K562 (cell line): Measurements from ENCODE around the gene TESK2. TPM values are rescaled to one million over a fixed set of nuclear protein-coding genes. Genes with fewer than 3 reads are reported as not detected.

Experiments
- ATAC-seq: fragments of 200-7000 bp; cut with Tn5 transposase; 3 replicates; pipeline ENCODE4 v1.9.1; 2020; ENCODE audit warnings: moderate library complexity
- BruUV-seq: library from RNA; stranded (reverse); fragments of 400-500 nt; replicated peaks from 2 replicates; lab custom pipeline; 2021; lab: Mats Ljungman, UMichigan
- CTCF ChIA-PET: fragments of 300-600 bp; formaldehyde crosslinking; extraction: SDS; loops from one replicate; lab custom pipeline; 2021; ENCODE audit warnings: low intra/inter-chr PET ratio; lab: Yijun Ruan, JAX
- POLR2A ChIA-PET: fragments of 300-600, 350-650 bp; sonication (Branson Sonifier 250); formaldehyde crosslinking; extraction: SDS; loops from one replicate; lab custom pipeline; 2021; ENCODE audit warnings: antibody characterized with exemption, inconsistent platforms; lab: Yijun Ruan, JAX
- DNase-seq, 4 experiments: peaks; one replicate each; pipeline versions ENCODE4 v3.0.0 to v3.0.0-alpha.2; 2011 to 2018; ENCODE audit warnings: low spot score in 3 of 4, mixed read lengths in 3 of 4; ENCODE audit errors: extremely low read depth in 1 of 4
- FAIRE-seq: peaks from 2 replicates; lab custom pipeline; 2011; peaks lifted over from hg19 to GRCh38; lab: Jason Lieb, UNC
- H2AFZ ChIP-seq: 2 replicates; pipeline ENCODE4 v1.6.0; 2011; ENCODE audit warnings: low read depth, low read length, control low read depth, inconsistent platforms
- H3K27ac ChIP-seq: fragments of 200-600 bp; 3 replicates; pipeline ENCODE4 v1.8.0; 2011; ENCODE audit warnings: low read depth, mild to moderate bottlenecking, control low read depth, inconsistent platforms, low read length, moderate library complexity, mixed read lengths; ENCODE audit errors: extremely low read depth
- H3K27me3 ChIP-seq, 2 experiments: fragments of 300-600 bp in 1 of 2; 2 replicates in 1 of 2; 3 replicates in 1 of 2; pipeline versions ENCODE4 v1.6.0 to v1.8.0; 2011; ENCODE audit warnings: inconsistent platforms in 2 of 2, low read length in 2 of 2, mild to moderate bottlenecking in 1 of 2, mixed read lengths in 1 of 2, moderate library complexity in 1 of 2; ENCODE audit not compliant: control insufficient read depth in 2 of 2, insufficient read depth in 2 of 2
- H3K36me3 ChIP-seq: fragments of 300-600 bp; 3 replicates; pipeline ENCODE4 v1.8.0; 2011; ENCODE audit warnings: mild to moderate bottlenecking, low read length, inconsistent platforms; ENCODE audit not compliant: control insufficient read depth, insufficient read depth
- H3K4me1 ChIP-seq, 2 experiments: fragments of 200-600 bp in 1 of 2; replicated peaks in 1 of 2; 2 replicates in 1 of 2; 3 replicates in 1 of 2; pipeline versions ENCODE4 v1.5.1 to v1.8.0; 2011; ENCODE audit warnings: inconsistent platforms in 2 of 2, low read length in 2 of 2, mild to moderate bottlenecking in 1 of 2, mixed read lengths in 1 of 2, moderate library complexity in 1 of 2; ENCODE audit not compliant: control insufficient read depth in 2 of 2, insufficient read depth in 2 of 2
- H3K4me2 ChIP-seq: 2 replicates; pipeline ENCODE4 v1.6.1; 2011; ENCODE audit warnings: low read length, control low read depth, inconsistent platforms, mixed read lengths; ENCODE audit not compliant: insufficient read depth
- H3K4me3 ChIP-seq: fragments of 200-600 bp; sonication (generic), shearing (Covaris generic); 2 replicates; pipeline ENCODE4 v1.5.1; 2016; ENCODE audit warnings: control low read depth, inconsistent platforms
- H3K79me2 ChIP-seq: fragments of 200-600 bp; 3 replicates; pipeline ENCODE4 v1.8.0; 2011; ENCODE audit warnings: low read length, inconsistent platforms; ENCODE audit not compliant: control insufficient read depth, insufficient read depth
- H3K9ac ChIP-seq, 2 experiments: 2 replicates each; pipeline versions ENCODE4 v1.6.0 to v1.6.1; 2011; ENCODE audit warnings: low read depth in 2 of 2, low read length in 2 of 2, control low read depth in 1 of 2, inconsistent platforms in 1 of 2, mild to moderate bottlenecking in 1 of 2, mixed read lengths in 1 of 2; ENCODE audit not compliant: insufficient read depth in 1 of 2
- H3K9me1 ChIP-seq: one replicate; pipeline ENCODE4 v1.6.0; 2011; ENCODE audit warnings: inconsistent platforms, mild to moderate bottlenecking, low read length, moderate library complexity; ENCODE audit not compliant: control insufficient read depth, insufficient read depth
- H3K9me3 ChIP-seq: replicated peaks from 2 replicates; pipeline ENCODE4 v1.5.1; 2011; ENCODE audit warnings: low read depth, low read length, inconsistent platforms; ENCODE audit not compliant: control insufficient read depth, insufficient read depth
- H4K20me1 ChIP-seq: replicated peaks from 2 replicates; pipeline ENCODE4 v1.6.1; 2011; ENCODE audit warnings: low read length, inconsistent platforms, mixed read lengths; ENCODE audit not compliant: control insufficient read depth, insufficient read depth
- CBFA2T3 ChIP-seq: fragments of 450-650 bp; IDR thresholded peaks from 2 replicates; pipeline ENCODE4 v1.6.1; 2017
- CREM ChIP-seq: IDR thresholded peaks from 2 replicates; pipeline ENCODE4 v1.6.1; 2014; ENCODE audit warnings: antibody characterized with exemption, low read depth
- ELK3 ChIP-seq: fragments of 450-650 bp; formaldehyde crosslinking; IDR thresholded peaks from 2 replicates; pipeline ENCODE4 v1.4.0; 2020; ENCODE audit warnings: mild to moderate bottlenecking
- ETS2 ChIP-seq: IDR thresholded peaks from 2 replicates; pipeline ENCODE4 v1.6.1; 2016; ENCODE audit warnings: borderline replicate concordance, missing genetic modification characterization, mild to moderate bottlenecking, moderate library complexity, missing compliant biosample characterization; ENCODE audit not compliant: poor library complexity, severe bottlenecking
- IRF2 ChIP-seq: sonication (generic); formaldehyde crosslinking; IDR thresholded peaks from 2 replicates; pipeline ENCODE4 v1.8.1; 2022; ENCODE audit warnings: mild to moderate bottlenecking, missing genetic modification reagents
- NFIC ChIP-seq: fragments of 450-650 bp; IDR thresholded peaks from 2 replicates; pipeline ENCODE4 v1.6.1; 2017; ENCODE audit warnings: mild to moderate bottlenecking, inconsistent platforms
- NONO ChIP-seq, 2 experiments: fragments of 200-400 bp in 1 of 2; fragments of 450-650 bp in 1 of 2; formaldehyde crosslinking in 1 of 2; IDR thresholded peaks; 2 replicates each; pipeline ENCODE4 v1.6.1; 2017; ENCODE audit warnings: low read depth in 2 of 2, mild to moderate bottlenecking in 2 of 2, moderate library complexity in 2 of 2, low read length in 1 of 2
- NR4A1 ChIP-seq, 2 experiments: fragments of 250-450 bp in 1 of 2; fragments of 450-650 bp in 1 of 2; sonication (Bioruptor Pico) in 1 of 2; IDR thresholded peaks; 2 replicates each; pipeline versions ENCODE4 v1.4.0 to v1.6.1; 2016 to 2020; ENCODE audit warnings: mild to moderate bottlenecking in 2 of 2, missing compliant biosample characterization in 1 of 2, missing genetic modification characterization in 1 of 2, moderate library complexity in 1 of 2
- PCBP2 ChIP-seq: fragments of 200-400 bp; formaldehyde crosslinking; IDR thresholded peaks from 2 replicates; pipeline ENCODE4 v1.6.1; 2018; ENCODE audit warnings: low read length, low read depth, mild to moderate bottlenecking, moderate library complexity; ENCODE audit not compliant: poor library complexity, severe bottlenecking
- PHB2 ChIP-seq: fragments of 450-650 bp; IDR thresholded peaks from 2 replicates; pipeline ENCODE4 v1.6.1; 2017; ENCODE audit warnings: low read depth
- SETDB1 ChIP-seq: IDR thresholded peaks from one replicate; pipeline ENCODE4 v1.6.1; 2012; ENCODE audit warnings: low read length, control low read depth, inconsistent platforms
- TCF3 ChIP-seq: sonication (generic); formaldehyde crosslinking; IDR thresholded peaks from 2 replicates; pipeline ENCODE4 v1.4.0; 2020; ENCODE audit warnings: mild to moderate bottlenecking, missing genetic modification reagents
- WGBS: fragments of 100-300 bp; shearing (Covaris generic); methylation state at CpG from one replicate; pipeline ENCODE4 v1.1.6; 2016; ENCODE audit warnings: low coverage, mixed read lengths; ENCODE audit not compliant: insufficient coverage; ENCODE audit errors: missing lambda C conversion rate; 5-methylcytosine and 5-hydroxymethylcytosine counted together
- in situ Hi-C: fragments of 300-500 bp; cut with MboI; formaldehyde crosslinking; loops from 4 replicates; pipeline ENCODE4 v1.15.0; 2018; ENCODE audit warnings: inconsistent platforms, mixed read lengths
- intact Hi-C: fragments of 100-400 bp; cut with micrococcal nuclease; formaldehyde crosslinking; loops from 2 replicates; pipeline ENCODE4 v1.14.2; 2022
- polyA plus RNA-seq, 8 experiments: library from polyadenylated mRNA; depleted of rRNA in 4 of 8; stranded (reverse) in 5 of 8; unstranded in 3 of 8; fragments of >200 nt; fragmentation: Nextera tagmentation in 2 of 8; fragmentation: Illumina TruSeq in 1 of 8; extraction: Ambion mirVana in 2 of 8; extraction: Trizol in 1 of 8; gene quantifications; 2 replicates each; pipeline versions ENCODE4 v1.2.1 to v1.2.3, GENCODE V29; 2011 to 2014; ENCODE audit warnings: inconsistent platforms in 1 of 8, missing spikeins in 1 of 8
- total RNA-seq, 7 experiments: library from RNA; depleted of rRNA in 6 of 7; stranded (reverse); fragments of >200 nt in 6 of 7; fragmentation: Illumina TruSeq in 2 of 7; extraction: Trizol in 2 of 7; gene quantifications; 2 replicates each; pipeline versions ENCODE4 v1.2.1 to v1.2.3, GENCODE V29; 2011 to 2021; ENCODE audit warnings: low replicate concordance in 1 of 7
- TF ChIP-seq, protein P1 (sequence below): sonication (generic); formaldehyde crosslinking; IDR thresholded peaks from 2 replicates; pipeline ENCODE4 v1.8.0; 2022; ENCODE audit warnings: mild to moderate bottlenecking, missing genetic modification reagents, borderline replicate concordance

TESK2 gene
- total and polyA plus RNA-seq, 9 of the 15 experiments (the other 6 are each of a cell fraction or from before 2014, with no cell fraction given) = 1.6 to 5.3 (median 3.7) TPM

- Histone ChIP-seq H3K9ac (0 out of 4 replicates have a peak overlapping the region, but pooled peaks of 1 of the 2 experiments have one; percentile 9), H3K36me3 (peaks cover 56% of the 10 kb centered on the region), H3K27me3 (no peaks in the 10 kb centered on the region), H3K4me3 (peak overlapping the region; percentile 96; the same call in 1 of the 2 replicates), H4K20me1 (peaks cover 21% of the 10 kb centered on the region), H3K79me2 (peaks cover 67% of the 10 kb centered on the region), H3K4me2 (peak overlapping the region; percentile 80), H2AFZ (no peak overlapping the region), H3K27ac (no peak overlapping the region), H3K4me1 (peaks cover 25 to 29% of the 10 kb centered on the region in 2 experiments), H3K9me3 (no peaks in the 10 kb centered on the region), H3K9me1 (no peaks in the 10 kb centered on the region)
- TSS peak; percentile 39 for BruUV-seq
- ChIA-PET CTCF (interaction anchor here (0.9 kb wide), 1 partner anchor 51 kb away, joined by 3 read pairs; no protein-coding TSS in a partner anchor), POLR2A (interaction anchor here (0.6 to 6.4 kb wide), 19 partner anchors 8 to 728 kb away, joined by 3 to 142 read pairs (median 5); partner anchors contain the start of genes AKR1A1, CCDC163, MMACHC and NASP)
- in situ Hi-C loops = no loop called here
- no peak for ATAC-seq
- DNase-seq = no peak
- TF ChIP-seq ELK3 (CRISPR knock-in tag) (no peak), NONO (IDR thresholded peaks at IDR 0.05; ENCODE audit: low read depth in 2 of 2, low read length in 1 of 2) (0 out of 4 replicates have a peak, but pooled peaks of 1 of the 2 experiments have one; percentile 21), IRF2 (CRISPR knock-in tag) (no peak), NFIC (no peak), SETDB1 (no peak), CREM (no peak), PCBP2 (no peak), PHB2 (no peak), NR4A1 (CRISPR knock-in tag; IDR thresholded peaks at IDR 0.05) (no peak), NR4A1 (tag; IDR thresholded peaks at IDR 0.05) (no peak), CBFA2T3 (peak; percentile 27), ETS2 (tag) (no peak), TCF3 (CRISPR knock-in tag) (0 out of 2 replicates have a peak, but pooled peaks have one; percentile 9)
- TF ChIP-seq, protein P1, sequence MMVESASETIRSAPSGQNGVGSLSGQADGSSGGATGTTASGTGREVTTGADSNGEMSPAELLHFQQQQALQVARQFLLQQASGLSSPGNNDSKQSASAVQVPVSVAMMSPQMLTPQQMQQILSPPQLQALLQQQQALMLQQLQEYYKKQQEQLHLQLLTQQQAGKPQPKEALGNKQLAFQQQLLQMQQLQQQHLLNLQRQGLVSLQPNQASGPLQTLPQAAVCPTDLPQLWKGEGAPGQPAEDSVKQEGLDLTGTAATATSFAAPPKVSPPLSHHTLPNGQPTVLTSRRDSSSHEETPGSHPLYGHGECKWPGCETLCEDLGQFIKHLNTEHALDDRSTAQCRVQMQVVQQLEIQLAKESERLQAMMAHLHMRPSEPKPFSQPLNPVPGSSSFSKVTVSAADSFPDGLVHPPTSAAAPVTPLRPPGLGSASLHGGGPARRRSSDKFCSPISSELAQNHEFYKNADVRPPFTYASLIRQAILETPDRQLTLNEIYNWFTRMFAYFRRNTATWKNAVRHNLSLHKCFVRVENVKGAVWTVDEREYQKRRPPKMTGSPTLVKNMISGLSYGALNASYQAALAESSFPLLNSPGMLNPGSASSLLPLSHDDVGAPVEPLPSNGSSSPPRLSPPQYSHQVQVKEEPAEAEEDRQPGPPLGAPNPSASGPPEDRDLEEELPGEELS (CRISPR knock-in tag) = no peak
- WGBS = 26% methylated on average over 1 of the region's 1 CpG
- intact Hi-C loops = no loop called here
- no peak for FAIRE-seq
Measured at GRCh38 chr1:45518910-45519309, 27.9 kb upstream of the TESK2 start.
